ENCODE results near the gene UCKL1.
"Not testable (repeated sequence)": the region's sequence is repeated elsewhere in the genome, so short reads cannot be mapped to it uniquely, and the experiment has no call there.

UCKL1 gene

GRCh38 chr20:63942969-63943807 is 13.0 kb downstream of the UCKL1 start:
- DNase-seq, result no peak

GRCh38 chr20:63942250-63942951 is 13.8 kb downstream of the UCKL1 start:
- DNase-seq, result peak in 3 of 5 donors; percentile 32 to 67 (median 48)

- peak; percentile 48 to 92 (median 74) for DNase-seq
Observed at GRCh38 chr20:63941282-63942081, 14.7 kb downstream of the UCKL1 start.

GRCh38 chr20:63940472-63941266 is 15.5 kb downstream of the UCKL1 start:
- DNase-seq, result no peak

DNA sequence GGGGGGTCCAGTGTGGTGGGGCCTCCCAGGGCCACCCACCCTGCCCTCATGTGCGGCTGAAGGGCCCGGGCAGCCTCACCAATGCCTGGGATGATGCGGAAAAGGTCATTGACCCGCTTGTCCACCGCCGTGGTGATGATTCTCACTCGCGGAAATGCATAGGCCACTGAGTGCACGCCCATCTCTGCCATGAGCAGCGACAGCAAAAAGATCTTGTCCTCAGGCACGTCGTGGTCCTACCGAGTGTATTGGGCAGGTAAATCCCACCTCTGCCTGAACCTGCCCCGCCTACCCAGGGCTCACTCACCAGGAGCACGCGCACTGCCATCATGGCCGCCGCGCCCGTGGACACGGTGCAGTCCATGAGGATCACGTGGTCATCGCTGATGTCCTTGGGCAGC is 16.1 kb downstream of the UCKL1 start:
- DNase-seq, result no peak

- DNase-seq, result no peak
Observed at GRCh38 chr20:63939061-63939935, 16.9 kb downstream of the UCKL1 start.

- DNase-seq, result no peak
Observed at GRCh38 chr20:63937596-63937995, 18.6 kb downstream of the UCKL1 start.

DNA sequence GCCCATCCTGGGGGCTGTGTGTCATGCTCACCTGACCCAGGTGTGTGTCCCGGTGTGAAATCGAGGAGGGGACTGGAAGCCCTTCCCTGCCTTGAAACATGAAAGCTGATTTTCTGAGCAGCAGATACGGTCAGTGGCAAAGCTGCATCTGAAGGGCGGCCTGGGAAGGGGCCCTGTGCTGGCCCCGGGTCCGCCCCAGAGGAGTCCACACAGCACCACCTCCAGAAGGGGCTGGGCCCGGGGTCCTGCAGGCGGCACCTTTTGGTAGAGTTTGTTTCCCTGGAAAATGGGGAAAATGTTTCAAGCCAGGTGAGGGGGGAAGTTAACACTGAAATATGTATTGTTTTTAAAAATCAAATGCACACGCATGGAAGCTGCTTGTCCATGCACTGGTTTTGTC is 20.8 kb downstream of the UCKL1 start:
- DNase-seq, result no peak

DNA sequence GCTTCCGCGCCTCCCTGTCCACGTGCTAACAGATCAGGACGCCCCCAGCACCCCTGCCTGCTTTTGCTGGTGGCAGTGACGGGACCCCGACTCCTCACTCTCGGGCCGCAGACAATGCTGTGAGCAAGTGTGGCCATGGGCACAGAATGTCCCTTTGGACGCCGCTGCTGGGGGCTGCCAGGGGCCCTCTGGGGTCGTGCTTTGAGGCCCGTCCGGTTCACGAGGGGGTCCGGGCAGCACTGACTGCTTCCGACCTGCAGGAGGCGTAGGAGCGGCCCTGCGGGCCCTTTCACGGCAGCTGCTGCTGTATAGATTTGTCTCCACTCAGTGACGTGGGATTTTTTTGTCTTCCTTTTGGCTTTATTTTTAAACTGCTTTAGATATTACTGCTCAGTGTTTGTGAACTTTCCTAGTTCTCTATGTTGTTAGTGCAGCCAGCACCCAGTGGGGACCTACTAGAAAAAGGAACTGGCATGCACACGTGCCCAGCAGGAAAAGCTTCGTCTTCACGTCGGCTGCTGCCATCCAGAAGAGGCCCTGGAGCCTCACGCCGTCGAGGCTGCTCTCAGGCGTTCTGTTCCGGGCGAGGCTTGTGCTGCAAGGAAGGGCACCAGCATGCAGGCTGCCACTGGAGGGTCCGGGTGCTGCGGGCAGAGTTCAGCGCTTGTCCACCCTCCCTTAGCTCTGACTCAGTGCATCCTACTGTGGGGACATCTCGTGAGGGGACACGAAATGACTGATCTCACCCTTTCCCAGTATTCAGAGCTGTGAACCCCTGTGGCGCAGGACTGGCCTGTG is 21.7 kb downstream of the UCKL1 start:
- DNase-seq, result no peak

GRCh38 chr20:63933646-63934045 is 22.6 kb downstream of the UCKL1 start:
- DNase-seq, result no peak

DNA sequence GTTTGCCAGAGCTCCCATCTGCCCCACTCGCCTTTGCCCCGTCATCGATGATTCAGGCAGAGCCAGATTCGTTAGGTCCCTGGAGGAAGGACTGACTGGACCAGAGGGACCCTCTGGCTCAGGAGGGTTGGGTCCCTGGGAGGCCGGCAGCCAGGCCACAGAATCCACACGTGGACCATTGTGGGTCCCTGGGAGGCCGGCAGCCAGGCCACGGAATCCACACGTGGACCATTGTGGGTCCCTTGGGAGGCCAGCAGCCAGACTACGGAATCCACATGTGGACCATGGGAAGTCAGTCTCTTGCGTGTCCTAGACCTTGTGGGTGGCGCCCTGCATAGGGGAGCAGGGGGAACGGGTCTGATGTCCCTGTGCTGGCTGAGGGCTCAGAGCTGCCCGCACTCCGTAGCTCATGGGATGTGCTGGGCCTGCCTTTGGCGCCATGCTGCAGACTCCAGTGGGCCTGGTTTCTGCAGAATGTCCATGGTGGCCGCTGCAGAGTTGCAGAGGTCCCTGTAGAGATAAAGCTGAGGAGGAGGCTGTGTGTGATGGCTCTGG is 23.5 kb downstream of the UCKL1 start:
- no peak for DNase-seq

GRCh38 chr20:63931735-63932134 is 24.5 kb downstream of the UCKL1 start:
- no peak for DNase-seq

DNA sequence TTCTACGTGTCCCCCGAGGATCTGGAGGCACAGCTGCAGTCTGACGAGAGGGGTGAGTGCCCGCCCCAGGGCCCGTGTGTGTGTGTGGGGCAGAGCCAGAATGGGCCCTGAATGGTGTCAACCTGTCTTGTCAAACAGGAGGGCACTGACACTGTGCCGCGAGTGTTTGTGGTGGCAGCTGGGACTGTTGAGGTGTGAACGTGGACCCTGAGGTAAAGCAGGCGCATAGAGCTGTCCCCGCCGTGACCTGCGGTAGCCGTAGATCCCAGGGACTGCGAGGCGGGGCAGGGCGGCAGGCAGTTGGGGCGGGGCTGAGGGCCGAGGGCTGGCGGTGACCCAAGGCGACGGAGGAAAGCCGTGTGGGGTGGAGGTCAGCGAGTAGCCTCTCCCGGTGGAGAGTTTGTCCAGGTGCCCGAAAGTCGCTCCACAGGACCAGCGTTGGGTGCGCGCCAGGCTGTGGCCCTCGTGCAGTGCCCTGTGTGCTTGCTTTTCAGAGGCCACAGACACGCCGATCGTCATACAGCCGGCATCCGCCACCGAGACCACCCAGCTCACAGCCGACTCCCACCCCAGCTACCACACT is 25.2 kb downstream of the UCKL1 start:
- no peak for DNase-seq

- DNase-seq, result not testable (repeated sequence)
Observed at GRCh38 chr20:63929473-63929883, 26.7 kb downstream of the UCKL1 start.

GRCh38 chr20:63929071-63929470 is 27.1 kb downstream of the UCKL1 start:
- DNase-seq, result no peak

- no peak for DNase-seq
Observed at GRCh38 chr20:63926298-63926697, 29.9 kb downstream of the UCKL1 start.

DNA sequence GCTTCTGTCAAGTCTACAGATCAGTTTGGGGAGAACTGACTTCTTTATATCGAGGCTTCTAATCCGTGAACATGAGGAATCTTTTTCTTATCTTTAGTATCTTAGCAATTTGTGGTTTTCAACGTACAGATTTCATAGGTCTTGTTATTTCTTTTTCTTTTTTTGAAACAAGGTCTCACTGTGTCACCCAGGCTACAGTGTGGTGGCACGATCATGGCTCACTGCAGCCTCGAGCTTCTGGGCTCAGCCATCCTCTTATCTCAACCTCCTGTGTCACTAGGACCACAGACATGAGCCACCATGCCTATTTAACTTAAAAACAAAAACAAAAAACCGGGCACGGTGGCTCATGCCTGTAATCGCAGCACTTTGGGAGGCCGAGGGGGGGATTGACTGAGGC is 32.0 kb downstream of the UCKL1 start:
- DNase-seq, result no peak

DNA sequence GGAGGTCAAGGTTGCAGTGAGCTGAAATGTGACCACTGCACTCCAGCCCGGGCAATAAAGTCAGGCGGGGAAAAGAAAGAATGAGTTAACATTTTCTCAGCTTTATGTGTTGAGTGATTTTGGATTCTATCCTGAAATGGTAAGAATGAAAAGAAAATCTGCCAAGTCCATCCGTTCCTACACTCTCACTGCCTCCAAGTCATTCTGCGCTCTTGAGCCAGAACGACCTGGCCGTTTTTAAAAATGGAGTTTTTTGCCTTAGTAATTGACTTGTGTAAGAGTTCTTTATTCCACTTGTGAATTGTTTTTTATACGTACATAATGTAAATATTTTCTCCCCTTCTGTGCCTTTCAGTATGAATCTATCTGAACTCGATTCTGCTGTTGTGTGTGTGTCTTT is 32.6 kb downstream of the UCKL1 start:
- no peak for DNase-seq

DNA sequence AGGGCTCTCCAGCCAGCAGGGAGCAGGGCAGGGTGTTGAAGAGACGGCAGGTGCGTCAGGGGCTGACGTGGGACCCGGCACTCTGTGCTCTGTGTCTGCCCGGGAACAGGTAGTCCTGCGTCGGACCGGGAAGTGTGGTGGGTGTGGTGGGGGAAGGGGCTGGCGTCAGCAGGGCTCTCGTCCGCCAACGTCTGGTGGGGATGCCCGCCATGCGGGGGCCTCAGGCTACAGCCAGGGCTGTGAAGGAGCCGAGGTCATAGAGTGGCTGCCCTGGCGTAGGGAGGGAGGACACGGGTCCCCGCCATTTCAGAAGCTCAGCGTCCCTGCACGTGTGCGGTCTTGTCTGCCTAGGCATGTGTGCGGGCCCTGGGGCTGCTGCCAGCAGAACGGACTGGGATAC is 36.0 kb downstream of the UCKL1 start:
- DNase-seq, result no peak

GRCh38 chr20:63919130-63919529 is 37.1 kb downstream of the UCKL1 start:
- DNase-seq, result no peak
